GM21528 (cell line): Measurements from ENCODE around the gene SURF4.
"Not testable (repeated sequence)": the region's sequence is repeated elsewhere in the genome, so short reads cannot be mapped to it uniquely, and the experiment has no call there.

Source experiments
- ATAC-seq: cut with Tn5 transposase; IDR thresholded peaks from one replicate; pipeline ENCODE4 v1.9.1; 2021; ENCODE audit warnings: mild to moderate bottlenecking, moderate library complexity; ENCODE audit not compliant: unreplicated experiment, low FRiP score

Gene SURF4

DNA sequence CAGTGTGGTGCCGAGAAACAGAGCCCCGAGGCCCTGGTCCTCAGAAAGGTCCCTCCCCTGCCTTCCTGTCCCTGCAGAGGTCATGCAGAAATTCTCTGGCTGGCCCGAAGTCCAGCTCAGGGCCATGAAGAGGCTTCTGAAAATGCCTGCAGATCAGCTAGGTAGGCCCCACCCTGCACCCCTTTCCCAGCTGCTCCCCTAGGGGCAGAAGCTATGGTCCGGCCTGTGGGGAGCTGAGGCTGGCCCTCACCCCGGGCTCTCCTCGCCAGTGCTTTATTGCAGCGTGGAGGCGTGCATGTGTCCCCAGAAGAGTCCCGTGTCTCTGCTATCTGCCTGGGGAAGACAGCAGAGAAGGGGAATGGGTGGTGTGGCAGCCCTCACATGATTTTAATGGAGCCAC lies 22.0 kb upstream of the SURF4 start:
- no peak for ATAC-seq

DNA sequence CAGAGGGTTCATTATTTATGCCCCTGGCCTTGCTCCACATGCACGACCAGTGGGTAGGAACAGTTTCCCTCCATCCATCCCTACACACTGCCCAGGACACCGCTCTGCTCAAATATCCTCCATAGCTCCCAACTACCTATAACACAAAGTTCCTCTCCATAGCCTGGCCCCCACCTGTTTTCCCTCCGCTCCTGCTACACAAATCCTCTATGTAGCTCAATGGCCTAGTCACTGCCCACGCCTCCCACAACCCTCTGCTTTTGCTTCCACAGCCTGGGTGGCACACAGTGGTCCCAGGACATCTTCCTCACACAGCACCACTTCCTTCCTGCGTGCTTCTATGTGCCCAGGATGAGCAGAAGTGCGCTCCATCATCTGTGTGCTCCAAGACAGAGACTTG lies 21.5 kb upstream of the SURF4 start:
- ATAC-seq = no peak

DNA sequence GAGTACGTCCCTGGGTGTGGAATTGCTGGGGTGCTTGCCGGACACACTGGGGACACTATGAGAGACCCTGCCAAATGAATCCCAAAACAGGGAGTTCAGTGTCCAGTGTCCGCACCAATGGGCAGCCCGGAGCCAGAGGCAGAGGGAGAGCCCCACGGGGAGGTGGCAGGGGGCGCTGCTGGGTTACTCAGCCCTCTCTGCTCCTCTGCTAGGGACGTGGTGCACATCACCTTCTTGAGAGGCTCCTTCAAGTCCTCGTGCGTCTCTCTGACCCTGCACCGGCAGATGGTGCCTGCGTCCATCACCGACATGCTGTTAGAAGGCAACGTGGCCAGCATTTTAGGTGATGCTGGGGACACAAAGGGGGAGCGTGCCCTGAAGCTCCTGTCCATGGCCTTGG lies 21.1 kb upstream of the SURF4 start:
- no peak for ATAC-seq

DNA sequence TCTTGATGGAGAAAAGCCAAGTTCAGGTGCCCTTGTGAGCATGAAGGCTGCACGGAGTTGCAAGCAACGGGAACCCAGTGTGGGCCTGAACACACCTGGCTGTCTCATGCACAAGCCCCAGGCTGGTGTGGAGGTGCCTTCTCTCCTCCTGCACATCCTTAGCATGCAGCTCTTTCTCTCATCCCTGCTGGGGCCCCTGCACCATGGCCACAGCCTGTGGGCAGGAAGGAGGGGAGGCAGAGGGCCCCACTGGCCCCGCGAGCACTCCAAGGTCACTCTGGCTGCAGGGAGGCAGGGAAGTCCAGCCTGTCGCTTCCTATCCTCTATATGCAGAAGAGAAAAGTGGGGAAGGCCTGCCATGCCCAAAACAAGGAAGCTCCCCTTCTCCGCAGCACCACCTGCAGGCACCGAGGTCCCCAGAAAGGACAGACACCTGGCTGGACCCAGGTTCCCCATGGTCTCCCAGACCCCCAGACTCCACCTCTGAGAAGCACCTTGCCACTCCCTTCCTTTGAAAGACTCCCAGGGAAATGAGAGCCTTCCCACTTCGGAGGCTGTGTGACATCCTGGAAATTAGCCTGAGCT lies 18.9 kb upstream of the SURF4 start:
- ATAC-seq = no peak

DNA sequence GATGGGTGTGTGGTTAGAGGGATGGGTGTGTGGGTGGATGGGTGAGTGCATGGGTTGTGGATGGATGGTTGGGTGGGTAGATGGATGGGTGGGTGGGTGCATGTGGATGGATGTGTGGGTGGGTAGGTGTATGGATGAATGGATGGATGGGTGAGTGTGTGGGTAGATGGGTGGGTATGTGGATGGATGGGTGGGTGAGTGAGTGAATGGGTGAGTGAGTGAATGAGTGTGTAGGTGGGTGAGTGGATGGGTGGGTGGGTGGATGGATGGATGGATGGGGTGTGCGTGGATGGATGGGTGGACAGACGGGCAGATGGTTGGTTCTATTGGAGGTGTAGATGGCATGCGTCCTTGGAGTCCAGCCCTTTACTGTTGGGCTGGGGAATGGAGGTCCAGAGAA lies 17.5 kb upstream of the SURF4 start:
- ATAC-seq = no peak

DNA sequence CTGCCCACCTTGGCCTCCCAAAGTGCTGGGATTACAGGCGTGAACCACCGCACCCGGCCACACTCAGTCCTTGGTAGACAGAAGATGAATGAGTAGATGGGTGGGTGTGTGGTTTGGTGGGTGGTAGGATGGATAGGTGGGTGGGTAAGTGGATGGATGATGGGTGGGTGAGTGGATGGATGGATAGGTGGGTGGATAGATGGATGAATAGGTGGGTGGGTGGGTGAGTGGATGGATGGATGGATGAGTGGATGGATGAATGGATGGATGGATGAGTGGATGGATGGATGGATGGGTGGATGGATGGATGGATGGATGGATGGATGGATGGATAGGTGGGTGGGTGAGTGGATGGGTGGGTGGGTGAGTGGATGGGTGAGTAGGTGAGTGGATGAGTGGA lies 16.4 kb upstream of the SURF4 start:
- not testable (repeated sequence) for ATAC-seq

DNA sequence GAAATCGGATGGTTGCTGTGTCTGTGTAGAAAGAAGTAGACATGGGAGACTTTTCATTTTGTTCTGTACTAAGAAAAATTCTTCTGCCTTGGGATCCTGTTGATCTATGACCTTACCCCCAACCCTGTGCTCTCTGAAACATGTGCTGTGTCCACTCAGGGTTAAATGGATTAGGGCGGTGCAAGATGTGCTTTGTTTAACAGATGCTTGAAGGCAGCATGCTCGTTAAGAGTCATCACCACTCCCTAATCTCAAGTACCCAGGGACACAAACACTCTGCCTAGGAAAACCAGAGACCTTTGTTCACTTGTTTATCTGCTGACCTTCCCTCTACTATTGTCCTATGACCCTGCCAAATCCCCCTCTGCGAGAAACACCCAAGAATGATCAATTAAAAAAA lies 15.6 kb upstream of the SURF4 start:
- ATAC-seq = not testable (repeated sequence)

DNA sequence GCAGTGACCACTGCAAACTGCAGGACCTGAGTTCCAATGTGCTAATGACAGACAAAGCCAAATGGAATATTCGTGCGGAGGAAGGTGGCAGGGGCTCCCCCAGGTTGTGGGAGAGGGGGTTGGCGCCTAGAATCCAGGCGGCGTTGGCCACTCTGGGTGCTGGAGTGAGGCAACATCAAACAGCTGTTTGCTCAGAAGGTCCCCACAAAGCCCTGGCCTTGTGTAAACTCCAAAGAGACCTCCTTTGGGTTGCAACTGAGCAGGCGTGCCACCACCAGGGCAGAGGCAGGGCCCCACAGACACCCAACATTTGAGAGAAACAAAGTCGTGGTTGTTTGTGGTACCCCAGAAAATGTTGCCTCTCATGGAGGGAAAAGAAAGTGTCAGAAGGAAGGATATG lies 14.9 kb upstream of the SURF4 start:
- ATAC-seq = no peak

DNA sequence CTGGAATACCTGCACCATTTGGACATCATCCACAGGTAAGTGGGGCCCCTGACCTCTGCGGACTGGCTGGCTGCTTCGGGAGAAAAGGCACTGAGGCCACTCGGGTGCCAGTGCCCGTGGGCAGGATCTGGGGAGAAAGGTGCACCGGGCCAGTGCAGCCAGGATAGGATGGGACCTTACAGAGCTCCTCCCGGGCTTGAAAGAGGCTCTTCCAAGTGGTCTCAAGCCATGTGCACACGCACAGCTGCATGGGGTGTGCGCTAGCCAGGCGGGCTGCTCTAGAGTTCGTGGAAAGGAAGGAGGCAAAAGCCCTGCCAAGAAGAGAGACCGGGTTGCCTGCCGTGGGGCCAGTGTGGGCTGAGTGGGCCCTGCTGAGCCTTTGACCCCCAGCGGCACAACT lies 13.7 kb upstream of the SURF4 start:
- no peak for ATAC-seq

DNA sequence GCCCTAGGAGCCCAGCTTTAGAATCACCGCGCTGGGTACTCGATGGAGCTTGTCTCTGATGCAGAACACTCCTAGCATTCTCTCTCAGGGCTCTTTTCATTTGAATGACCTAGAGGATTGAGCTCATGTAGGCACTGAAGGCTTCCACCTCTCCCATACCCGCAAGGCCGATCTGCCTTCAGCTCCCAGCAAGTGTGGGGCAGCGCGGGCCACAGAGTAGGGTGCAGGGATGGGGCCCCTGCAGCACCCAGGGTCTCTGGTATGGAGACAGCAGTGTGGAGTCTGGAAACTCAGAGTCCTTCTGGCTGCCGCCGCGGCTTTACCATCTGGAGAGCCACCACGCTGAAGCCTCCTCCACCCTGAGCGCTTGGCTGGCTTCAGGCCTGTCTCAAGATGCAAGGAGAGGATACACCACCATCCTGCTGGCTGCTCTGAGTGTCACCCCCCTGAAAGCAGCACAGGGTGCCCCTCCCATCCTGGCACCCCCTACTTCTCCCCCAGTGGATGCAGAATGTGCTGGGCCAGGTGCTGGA lies 13.2 kb upstream of the SURF4 start:
- ATAC-seq = no peak

DNA sequence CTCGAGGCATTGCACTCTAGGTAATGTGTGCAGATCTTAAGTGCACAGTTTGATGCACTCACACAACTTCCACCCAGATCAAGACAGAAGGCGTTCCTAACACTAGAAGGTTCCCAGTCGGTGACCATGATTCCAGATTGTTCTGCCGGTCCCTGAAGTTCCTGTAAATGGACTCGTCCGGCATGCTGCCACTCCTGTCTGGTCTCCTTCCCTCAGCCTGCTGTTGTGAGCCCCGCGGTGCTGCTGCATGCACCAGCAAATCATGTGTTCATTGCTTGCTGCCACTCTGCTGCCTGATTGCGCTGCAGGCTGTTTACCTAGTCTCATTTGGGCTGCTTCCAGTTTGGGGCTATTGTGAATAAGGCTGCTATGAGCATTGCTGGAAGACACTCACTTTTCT lies 11.8 kb upstream of the SURF4 start:
- no peak for ATAC-seq

DNA sequence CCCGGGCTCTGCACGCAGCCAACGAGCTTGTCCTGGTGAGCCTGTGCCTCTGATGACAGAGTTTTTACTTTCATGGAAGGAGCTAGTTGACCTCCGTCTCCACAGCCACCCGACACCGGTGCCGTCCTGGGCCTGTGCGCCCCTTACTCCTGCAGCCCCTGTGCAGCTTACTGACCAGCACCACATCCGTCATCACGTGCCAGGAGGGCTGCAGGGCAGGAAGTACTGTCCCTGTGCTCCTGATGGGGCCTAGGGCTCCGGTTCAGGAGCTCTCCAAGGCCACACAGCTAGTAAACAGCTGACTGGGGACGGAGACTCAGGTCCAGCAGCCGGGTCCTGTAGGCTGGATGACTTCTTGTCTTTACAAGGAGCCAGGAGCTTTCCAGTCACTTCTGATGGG lies 10.5 kb upstream of the SURF4 start:
- ATAC-seq = no peak

DNA sequence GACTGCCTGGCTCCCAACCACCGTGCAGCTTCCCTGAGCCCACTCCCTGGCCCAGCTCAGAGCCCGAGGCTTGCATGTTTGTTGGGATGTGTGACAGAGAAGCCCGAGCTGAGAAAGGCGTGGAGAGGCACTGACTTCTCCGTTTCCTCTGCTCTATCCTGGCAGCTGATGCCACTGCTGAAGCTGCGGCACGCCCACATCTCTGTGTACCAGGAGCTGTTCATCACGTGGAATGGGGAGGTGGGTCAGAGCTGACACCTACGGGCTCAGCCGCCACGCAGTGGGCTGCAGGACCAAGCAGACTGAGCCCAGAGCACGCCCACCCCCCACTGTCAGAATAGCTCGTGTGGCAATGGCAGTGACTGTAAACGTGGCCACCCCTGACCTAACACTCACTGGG lies 9.6 kb upstream of the SURF4 start:
- no peak for ATAC-seq

DNA sequence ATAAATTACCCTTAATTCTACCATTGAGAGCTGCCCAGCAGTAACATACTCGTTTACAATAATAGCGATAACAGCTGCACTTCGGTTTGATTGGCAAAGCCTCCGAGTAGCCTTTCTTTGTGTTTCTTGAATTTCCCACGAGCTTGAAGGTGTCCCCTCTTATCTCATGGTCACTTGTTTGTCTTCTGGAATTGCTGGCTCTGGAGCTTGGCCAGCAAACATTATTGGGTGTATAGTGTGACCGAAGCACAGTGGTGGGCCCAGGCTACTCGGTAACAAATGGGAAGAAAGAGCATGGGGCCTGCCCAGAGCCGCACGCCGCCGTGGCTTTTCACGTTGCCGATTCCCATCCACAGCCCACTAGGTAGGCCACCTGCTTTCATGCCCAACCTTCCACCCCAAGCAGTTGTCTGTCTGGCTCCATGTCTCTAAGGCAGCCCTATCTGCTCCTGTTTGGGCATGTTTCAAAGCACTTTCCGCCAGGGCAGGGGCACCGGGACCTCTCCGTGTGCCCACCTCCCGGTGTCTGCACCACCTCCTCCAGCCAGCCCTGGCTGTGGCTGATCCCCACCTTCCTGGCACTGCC lies 9.0 kb upstream of the SURF4 start:
- no peak for ATAC-seq

DNA sequence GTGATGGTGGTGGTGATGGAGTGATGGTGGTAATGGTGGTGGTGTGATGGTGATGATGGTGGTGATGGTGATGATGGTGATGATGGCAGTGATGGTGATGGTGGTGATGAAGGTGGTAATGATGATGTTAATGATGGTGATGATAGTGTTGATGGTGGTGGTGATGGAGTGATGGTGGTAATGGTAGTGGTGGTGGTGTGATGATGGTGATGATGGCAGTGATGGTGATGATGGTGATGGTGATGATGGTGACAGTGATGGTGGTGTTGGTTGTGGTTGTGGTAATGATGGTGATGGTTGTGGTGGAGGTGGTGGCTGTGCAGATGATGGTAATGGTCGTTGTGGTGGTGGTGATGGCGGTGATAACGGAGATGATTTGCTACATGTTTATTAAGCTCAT lies 7.6 kb upstream of the SURF4 start:
- ATAC-seq = no peak

DNA sequence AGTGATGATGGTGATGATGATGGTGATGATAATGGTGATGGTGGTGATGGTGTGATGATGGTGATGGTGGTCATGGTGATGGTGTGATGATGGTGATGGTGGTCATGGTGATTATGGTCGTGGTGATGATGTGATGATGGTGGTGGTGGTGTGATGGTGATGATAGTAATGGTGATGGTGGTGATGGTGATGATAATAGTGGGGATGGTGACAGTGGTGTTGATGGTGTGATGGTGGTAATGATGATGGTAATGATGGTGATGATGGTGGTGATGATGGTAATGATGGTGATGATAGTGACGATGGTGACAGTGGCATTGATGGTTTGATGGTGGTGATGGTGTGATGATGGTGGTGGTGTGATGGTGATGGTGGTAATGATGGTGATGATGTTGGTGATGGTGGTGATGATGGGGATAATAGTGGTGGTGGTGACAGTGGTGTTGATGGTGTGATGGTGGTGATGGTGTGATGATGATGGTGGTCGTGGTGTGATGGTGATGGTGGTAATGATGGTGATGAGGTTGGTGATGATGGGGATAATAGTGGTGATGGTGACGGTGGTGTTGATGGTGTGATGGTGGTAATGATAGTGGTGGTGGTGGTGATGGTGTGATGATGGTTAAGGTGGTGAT lies 6.8 kb upstream of the SURF4 start:
- ATAC-seq = no peak

DNA sequence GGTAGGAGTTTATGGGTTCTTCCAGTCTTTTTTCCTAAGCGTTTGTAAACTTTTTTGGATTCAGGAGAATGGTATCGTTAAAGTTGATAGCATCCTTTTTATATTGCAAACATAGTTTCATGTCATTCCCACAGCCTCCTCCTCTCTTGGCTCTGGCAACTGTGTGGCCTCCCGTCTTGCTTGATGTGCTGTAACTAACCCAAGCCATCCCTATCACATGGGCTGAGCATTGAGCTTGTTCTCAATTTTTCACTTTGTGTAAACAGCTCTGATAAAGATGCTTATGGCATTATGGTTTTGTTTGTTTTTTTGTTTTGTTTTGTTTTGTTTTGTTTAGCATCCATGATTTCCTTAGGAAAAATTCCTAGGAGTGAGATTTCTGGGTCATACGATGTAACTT lies 4.9 kb upstream of the SURF4 start:
- no peak for ATAC-seq

DNA sequence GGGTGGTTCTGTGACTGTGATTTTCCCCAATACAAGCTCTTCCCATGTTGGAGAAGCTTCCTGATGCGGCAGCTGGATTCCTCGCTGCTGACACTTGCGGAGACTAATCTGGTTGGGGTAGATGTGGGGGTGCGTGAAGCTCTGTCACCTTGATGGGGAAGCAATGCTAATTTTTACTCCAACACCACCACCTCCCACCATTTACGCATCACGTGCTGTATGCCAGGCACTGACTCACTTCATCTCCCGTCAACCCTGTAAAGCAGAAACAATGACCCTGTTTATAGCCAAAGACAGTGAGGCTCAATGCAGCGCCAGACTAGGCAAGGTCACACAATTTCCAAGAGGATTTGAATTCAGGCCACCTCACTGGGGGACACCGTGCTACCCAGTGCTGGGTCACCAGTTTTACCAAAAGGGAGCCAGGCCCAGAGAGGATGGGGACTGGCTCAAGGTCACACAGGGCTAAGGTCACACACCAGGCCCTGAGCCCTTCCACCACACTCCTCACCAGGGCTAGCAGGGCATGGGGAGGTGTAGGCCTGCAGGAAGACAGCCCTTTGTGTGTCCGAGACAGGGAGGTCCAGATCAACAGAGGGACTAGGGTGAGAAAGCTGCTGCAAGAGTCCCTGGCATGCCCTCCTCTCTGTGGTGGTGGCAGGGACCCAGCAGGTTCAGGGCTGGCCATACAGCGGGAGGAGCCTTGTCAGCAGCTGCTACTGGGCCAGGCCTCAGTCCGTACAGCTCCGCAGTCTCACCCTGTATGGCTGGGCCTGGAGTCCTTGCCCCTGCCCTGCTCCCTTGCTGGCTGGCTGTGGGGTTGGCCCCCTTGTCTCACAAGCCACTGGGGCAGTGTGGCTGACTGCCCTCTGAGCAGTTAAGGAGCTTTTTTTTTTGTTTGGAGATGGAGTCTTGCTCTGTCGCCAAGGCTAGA lies 3.6 kb upstream of the SURF4 start:
- ATAC-seq = no peak

DNA sequence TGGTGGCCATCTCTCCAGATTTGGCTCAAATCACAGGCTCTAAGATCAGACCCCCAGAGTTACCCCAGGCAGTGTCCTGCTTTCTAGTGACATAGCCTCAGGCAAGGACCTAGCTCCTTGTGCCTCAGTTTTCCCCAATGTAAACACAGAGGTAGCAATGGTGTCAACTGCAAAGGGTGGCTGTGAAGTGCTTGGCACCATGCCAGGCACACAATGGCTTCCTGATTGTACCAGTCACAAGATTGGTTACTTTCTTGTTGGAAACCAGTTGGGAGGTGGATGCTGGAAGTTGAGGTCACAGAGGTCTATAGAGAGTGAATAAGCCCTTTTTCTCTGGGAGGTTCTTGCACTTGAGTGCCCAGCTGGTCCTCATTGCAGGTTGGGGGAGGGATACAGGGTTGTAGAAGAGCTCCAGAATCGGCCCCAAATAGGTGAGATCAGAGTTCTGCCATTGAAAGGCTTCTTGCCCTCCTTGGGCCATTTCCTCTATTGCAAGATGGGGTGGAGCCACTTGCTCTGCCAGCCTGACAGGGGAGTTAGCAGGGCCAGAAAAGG lies 2.6 kb upstream of the SURF4 start:
- ATAC-seq = no peak

DNA sequence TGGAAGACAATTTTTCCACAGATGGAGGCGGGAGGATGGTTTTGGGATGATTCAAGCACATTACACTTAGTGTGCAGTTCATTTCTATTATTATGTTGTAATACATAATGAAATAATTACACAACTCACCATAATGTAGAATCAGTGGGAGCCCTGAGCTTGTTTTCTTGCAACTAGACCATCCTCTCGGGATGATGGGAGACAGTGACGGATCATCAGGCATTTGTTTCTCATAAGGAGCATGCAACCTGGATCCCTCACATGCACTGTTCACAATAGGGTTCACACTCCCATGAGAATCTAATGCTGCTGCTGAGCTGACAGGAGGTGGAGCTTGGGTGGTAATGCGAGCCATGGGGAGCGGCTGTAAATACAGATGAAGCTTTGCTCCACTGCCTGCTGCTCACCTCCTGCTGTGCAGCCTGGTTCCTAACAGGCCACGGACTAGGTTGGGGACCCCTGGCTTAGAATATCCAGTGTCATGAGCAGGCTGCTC lies 1.9 kb upstream of the SURF4 start:
- ATAC-seq = no peak

DNA sequence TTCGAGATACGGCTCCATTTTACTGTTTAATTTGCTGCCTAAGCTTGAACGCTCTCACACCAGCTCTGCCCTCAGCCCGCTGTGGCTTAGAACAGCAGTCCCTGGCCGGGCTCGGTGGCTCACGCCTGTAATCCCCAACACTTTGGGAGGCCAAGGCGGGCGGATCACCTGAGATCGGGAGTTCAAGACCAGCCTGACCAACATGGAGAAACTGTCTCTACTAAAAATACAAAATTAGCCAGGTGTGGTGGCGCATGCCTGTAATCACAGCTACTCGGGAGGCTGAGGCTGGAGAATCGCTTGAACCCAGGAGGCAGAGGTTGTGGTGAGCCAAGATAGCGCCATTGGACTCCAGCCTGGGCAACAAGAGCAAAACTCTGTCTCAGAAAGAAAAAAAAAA lies 1.4 kb upstream of the SURF4 start:
- not testable (repeated sequence) for ATAC-seq
